MCF 10A (cell line): ENCODE data around the gene BCCIP. TPM values are rescaled to one million over a fixed set of nuclear protein-coding genes. Genes with fewer than 3 reads are reported as not detected.

ENCODE experiments used
- BruUV-seq: library from RNA; stranded (reverse); fragments of 400-500 nt; replicated peaks from 2 replicates; lab custom pipeline; 2021; lab: Mats Ljungman, UMichigan
- CTCF ChIA-PET: fragments of 300-600 bp; sonication (Branson Sonifier 250); formaldehyde crosslinking; extraction: SDS; loops from one replicate; lab custom pipeline; 2021; ENCODE audit warnings: antibody characterized with exemption, inconsistent platforms; lab: Yijun Ruan, JAX
- POLR2A ChIA-PET: fragments of 300-600, 350-650 bp; sonication (Branson Sonifier 250); formaldehyde crosslinking; extraction: SDS; loops from one replicate; lab custom pipeline; 2020; ENCODE audit warnings: antibody characterized with exemption, inconsistent platforms; lab: Yijun Ruan, JAX
- DNase-seq: peaks from one replicate; pipeline ENCODE4 v3.0.0-alpha.2; 2018; ENCODE audit not compliant: unreplicated experiment
- H3K27ac Mint-ChIP-seq: one replicate; pipeline ENCODE4 v1.8.0; 2022; ENCODE audit warnings: mild to moderate bottlenecking, low read depth, mixed read lengths; ENCODE audit not compliant: unreplicated experiment
- H3K27me3 Mint-ChIP-seq: one replicate; pipeline ENCODE4 v1.8.0; 2022; ENCODE audit warnings: mixed read lengths; ENCODE audit not compliant: insufficient read depth, unreplicated experiment
- H3K36me3 Mint-ChIP-seq: one replicate; pipeline ENCODE4 v1.8.0; 2022; ENCODE audit warnings: mild to moderate bottlenecking, moderate library complexity, mixed read lengths; ENCODE audit not compliant: insufficient read depth, unreplicated experiment
- H3K4me1 Mint-ChIP-seq: one replicate; pipeline ENCODE4 v1.8.0; 2022; ENCODE audit warnings: mixed read lengths; ENCODE audit not compliant: insufficient read depth, unreplicated experiment
- H3K4me3 Mint-ChIP-seq: one replicate; pipeline ENCODE4 v1.8.0; 2022; ENCODE audit warnings: mild to moderate bottlenecking, moderate library complexity, mixed read lengths; ENCODE audit not compliant: unreplicated experiment
- H3K9me3 Mint-ChIP-seq: one replicate; pipeline ENCODE4 v1.8.0; 2022; ENCODE audit warnings: mixed read lengths; ENCODE audit not compliant: unreplicated experiment
- CTCF ChIP-seq: fragments of 200-600 bp; IDR thresholded peaks from one replicate; pipeline ENCODE4 v1.8.0; 2022; ENCODE audit warnings: antibody characterized with exemption, mild to moderate bottlenecking; ENCODE audit not compliant: unreplicated experiment
- intact Hi-C: fragments of 100-400 bp; cut with micrococcal nuclease; formaldehyde crosslinking; loops from 2 replicates; pipeline ENCODE4 v1.14.1; 2022
- total RNA-seq: library from RNA; stranded (reverse); gene quantifications from 2 replicates; pipeline ENCODE4 v1.2.3, GENCODE V29; 2022

BCCIP gene
- total RNA-seq, 1 experiment from 2014 or later: 88.2 TPM

- H3K27ac Mint-ChIP-seq: no peak overlapping the region
- no peak for TF ChIP-seq CTCF
- no TSS peak for BruUV-seq
- H3K4me3 Mint-ChIP-seq: no peak overlapping the region
- no peak for DNase-seq
- H3K27me3 Mint-ChIP-seq: peaks cover 21% of the 10 kb centered on the region
- peaks cover 6% of the 10 kb centered on the region for H3K36me3 Mint-ChIP-seq
- H3K9me3 Mint-ChIP-seq: no peaks in the 10 kb centered on the region
- H3K4me1 Mint-ChIP-seq: no peaks in the 10 kb centered on the region
- CTCF ChIA-PET: interaction anchor here (0.6 kb wide), 1 partner anchor 1219 kb away, joined by 3 read pairs; no protein-coding TSS in a partner anchor
- intact Hi-C loops: no loop called here
- POLR2A ChIA-PET: no interaction called here
Measured at GRCh38 chr10:125781374-125781773, 42.0 kb upstream of the BCCIP start.

- DNase-seq: no peak
- ChIA-PET CTCF (interaction anchor here (0.9 kb wide), 1 partner anchor 708 kb away, joined by 3 read pairs; no protein-coding TSS in a partner anchor), POLR2A (no interaction called here)
- BruUV-seq: no TSS peak
- Mint-ChIP-seq H3K27me3 (peaks cover 19% of the 10 kb centered on the region), H3K4me3 (no peak overlapping the region), H3K36me3 (peaks cover 6% of the 10 kb centered on the region), H3K4me1 (no peaks in the 10 kb centered on the region), H3K27ac (no peak overlapping the region), H3K9me3 (no peaks in the 10 kb centered on the region)
- no peak for TF ChIP-seq CTCF
- intact Hi-C loops: no loop called here
Measured at GRCh38 chr10:125782054-125782453, 41.3 kb upstream of the BCCIP start.

GRCh38 chr10:125782616-125783015 is 40.7 kb upstream of the BCCIP start:
- no TSS peak for BruUV-seq
- H3K4me3 Mint-ChIP-seq: no peak overlapping the region
- no peak for DNase-seq
- intact Hi-C loops: no loop called here
- CTCF ChIA-PET: interaction anchor here (0.6 to 0.9 kb wide), 2 partner anchors 570 to 708 kb away, joined by 3 read pairs; no protein-coding TSS in a partner anchor
- H3K27ac Mint-ChIP-seq: no peak overlapping the region
- peaks cover 6% of the 10 kb centered on the region for H3K36me3 Mint-ChIP-seq
- peaks cover 13% of the 10 kb centered on the region for H3K27me3 Mint-ChIP-seq
- H3K9me3 Mint-ChIP-seq: no peaks in the 10 kb centered on the region
- H3K4me1 Mint-ChIP-seq: no peaks in the 10 kb centered on the region
- POLR2A ChIA-PET: no interaction called here
- no peak for TF ChIP-seq CTCF

GRCh38 chr10:125783408-125783807 is 39.9 kb upstream of the BCCIP start:
- Mint-ChIP-seq H3K27ac (no peak overlapping the region), H3K36me3 (peaks cover 8% of the 10 kb centered on the region), H3K4me1 (no peaks in the 10 kb centered on the region), H3K27me3 (peaks cover 5% of the 10 kb centered on the region), H3K4me3 (no peak overlapping the region), H3K9me3 (no peaks in the 10 kb centered on the region)
- CTCF ChIA-PET: interaction anchor here (0.6 kb wide), 1 partner anchor 571 kb away, joined by 3 read pairs; no protein-coding TSS in a partner anchor
- BruUV-seq: no TSS peak
- no peak for DNase-seq
- intact Hi-C loops: no loop called here
- POLR2A ChIA-PET: interaction anchor here (1.5 kb wide), 1 partner anchor 18 kb away, joined by 5 read pairs; no protein-coding TSS in a partner anchor
- TF ChIP-seq CTCF: no peak
